ENCODE results near the gene RAB15. TPM values are rescaled to one million over a fixed set of nuclear protein-coding genes. Genes with fewer than 3 reads are reported as not detected.

RAB15 gene
- total RNA-seq, 1 experiment from 2014 or later: 3.3 TPM

- POLR2A ChIA-PET: interaction anchor here (0.9 kb wide), 1 partner anchor 12 kb away, joined by 3 read pairs; the partner anchor contains the start of gene CHURC1
- BruUV-seq (replicated peaks): no TSS peak
- DNase-seq (ENCODE audit: low read depth, low spot score): no peak
- Histone ChIP-seq H3K27ac (ENCODE audit: low read depth, low read length) (no peak overlapping the region), H3K79me2 (ENCODE audit: insufficient read depth, low read length) (peaks cover 45% of the 10 kb centered on the region), H3K9me3 (ENCODE audit: control insufficient read depth in 1 of 2, insufficient read depth in 1 of 2, low read depth in 1 of 2, low read length in 2 of 2) (no peaks in the 10 kb centered on the region), H3K4me3 (replicated peaks in 1 of 2; ENCODE audit: low read depth in 1 of 2, low read length in 2 of 2) (no peak overlapping the region), H3K36me3 (ENCODE audit: control insufficient read depth in 1 of 2, insufficient read depth in 2 of 2, low read length in 2 of 2) (peaks cover 3 to 44% of the 10 kb centered on the region in 2 experiments; a peak in 3 of 4 replicates), H3K9ac (ENCODE audit: low read length) (no peak overlapping the region), H4K20me1 (ENCODE audit: insufficient read depth) (no peaks in the 10 kb centered on the region), H3K9me2 (ENCODE audit: insufficient read depth) (no peaks in the 10 kb centered on the region), H3K27me3 (ENCODE audit: insufficient read depth, low read length) (no peaks in the 10 kb centered on the region), H2AFZ (ENCODE audit: low read depth, low read length, poor library complexity, severe bottlenecking) (no peak overlapping the region), H3K4me1 (ENCODE audit: control insufficient read depth in 1 of 2, insufficient read depth in 2 of 2, low read length in 2 of 2) (no peaks in the 10 kb centered on the region), H3K4me2 (ENCODE audit: low read length) (no peak overlapping the region)
- no peak for TF ChIP-seq FOSL1 (IDR thresholded peaks at IDR 0.05; ENCODE audit: low read depth)
- no peak for ATAC-seq
- RAD21 ChIA-PET (ENCODE audit: low non-redundant PET in 1 of 2, low total read pairs in 2 of 2, uncharacterized antibody in 2 of 2, unreplicated experiment in 2 of 2): no interaction called here
- intact Hi-C loops (cut with micrococcal nuclease): no loop called here
- CTCF ChIA-PET: no interaction called here
These were observed 45.1 kb downstream of the RAB15 start for GRCh38 chr14:64927031-64927430.

GRCh38 chr14:64926398-64926995 lies 45.6 kb downstream of the RAB15 start:
- POLR2A ChIA-PET: no interaction called here
- BruUV-seq (replicated peaks): TSS peak; percentile 0

More at GRCh38 chr14:64926398-64926995, 45.6 kb downstream of the RAB15 start:
- DNase-seq (ENCODE audit: low read depth, low spot score) (no peak), ATAC-seq (no peak)
- no peak overlapping the region for H3K4me2 ChIP-seq (ENCODE audit: low read length)
- H3K4me1 ChIP-seq (ENCODE audit: control insufficient read depth in 1 of 2, insufficient read depth in 2 of 2, low read length in 2 of 2): no peaks in the 10 kb centered on the region
- RAD21 ChIA-PET (ENCODE audit: low non-redundant PET in 1 of 2, low total read pairs in 2 of 2, uncharacterized antibody in 2 of 2, unreplicated experiment in 2 of 2): no interaction called here
- TF ChIP-seq SP1 (IDR thresholded peaks at IDR 0.05; ENCODE audit: low read depth): no peak
- TF ChIP-seq ZFX (IDR thresholded peaks at IDR 0.05): no peak
- TF ChIP-seq RAD21 (IDR thresholded peaks at IDR 0.05; ENCODE audit: low read depth): no peak
- TF ChIP-seq ATF3 (IDR thresholded peaks at IDR 0.05): no peak
- TF ChIP-seq POLR2A (IDR thresholded peaks at IDR 0.05; ENCODE audit: borderline replicate concordance, extremely low read depth, insufficient read depth, insufficient read length): no peak
- TF ChIP-seq CEBPB (IDR thresholded peaks at IDR 0.05; ENCODE audit: low read depth): no peak
- CTCF ChIA-PET: no interaction called here
- H3K9me2 ChIP-seq (ENCODE audit: insufficient read depth): no peaks in the 10 kb centered on the region
- no peaks in the 10 kb centered on the region for H3K9me3 ChIP-seq (ENCODE audit: control insufficient read depth in 1 of 2, insufficient read depth in 1 of 2, low read depth in 1 of 2, low read length in 2 of 2)
- no peak overlapping the region for H3K4me3 ChIP-seq (replicated peaks in 1 of 2; ENCODE audit: low read depth in 1 of 2, low read length in 2 of 2)
- H3K27ac ChIP-seq (ENCODE audit: low read depth, low read length): no peak overlapping the region
- H3K36me3 ChIP-seq (ENCODE audit: control insufficient read depth in 1 of 2, insufficient read depth in 2 of 2, low read length in 2 of 2): peaks cover 3 to 42% of the 10 kb centered on the region in 2 experiments; a peak in 3 of 4 replicates
- no peak overlapping the region for H3K9ac ChIP-seq (ENCODE audit: low read length)
- no peak overlapping the region for H2AFZ ChIP-seq (ENCODE audit: low read depth, low read length, poor library complexity, severe bottlenecking)
- H4K20me1 ChIP-seq (ENCODE audit: insufficient read depth): no peaks in the 10 kb centered on the region
- H3K27me3 ChIP-seq (ENCODE audit: insufficient read depth, low read length): no peaks in the 10 kb centered on the region
- H3K79me2 ChIP-seq (ENCODE audit: insufficient read depth, low read length): peaks cover 50% of the 10 kb centered on the region
- intact Hi-C loops (cut with micrococcal nuclease): no loop called here
